GM23248 (cell line): ENCODE measurements around the gene RNF157.

Experiments used
- EZH2 ChIP-seq: fragments of 200-600 bp; sonication (generic); IDR thresholded peaks from 2 replicates; pipeline ENCODE4 v1.6.1; 2018; ENCODE audit warnings: antibody characterized with exemption, mild to moderate bottlenecking; ENCODE audit not compliant: insufficient read depth, poor library complexity, severe bottlenecking
- EZH2phosphoT487 ChIP-seq: fragments of 200-600 bp; sonication (generic); IDR thresholded peaks from 2 replicates; pipeline ENCODE4 v1.6.1; 2018; ENCODE audit warnings: antibody characterized with exemption, moderate library complexity, mild to moderate bottlenecking, low read depth; ENCODE audit not compliant: insufficient read depth

DNA sequence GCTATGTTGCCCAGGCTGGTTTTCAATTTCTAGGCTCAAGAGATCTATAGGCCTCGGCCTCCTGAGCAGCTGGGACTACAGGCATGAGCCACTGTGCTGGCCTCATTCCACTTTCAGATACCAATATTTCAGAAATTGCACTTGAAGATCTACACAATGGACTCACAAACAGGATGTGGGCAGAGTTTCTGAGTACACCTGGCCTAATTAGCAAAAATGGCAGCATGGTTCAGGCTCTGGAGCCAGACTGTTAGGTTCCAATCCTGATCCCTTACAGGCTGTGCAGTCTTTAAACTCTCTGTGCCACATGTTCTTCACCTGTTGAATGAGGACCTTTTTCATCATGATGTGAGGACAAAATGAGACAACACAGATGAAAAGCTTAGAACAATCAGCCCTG, 32.2 kb downstream of the RNF157 start:
- TF ChIP-seq EZH2phosphoT487: no peak
- no peak for TF ChIP-seq EZH2
